ENCODE measurements around the gene SGF29. TPM values are rescaled to one million over a fixed set of nuclear protein-coding genes. Genes with fewer than 3 reads are reported as not detected.

SGF29 gene
- polyA plus RNA-seq, 2 of the 4 experiments (the other 2 are of a cell fraction) = 3.3 to 19.3 TPM

GRCh38 chr16:28585674-28586073 lies 32.0 kb downstream of the SGF29 start:
- H3K4me3 ChIP-seq = no peak overlapping the region
- WGBS (ENCODE audit: missing lambda C conversion rate) = 86% methylated on average over 11 of the region's 11 CpGs
- no peak overlapping the region for H3K27ac ChIP-seq
- no peak for DNase-seq (ENCODE audit: low read depth in 1 of 2, low spot score in 1 of 2)
- H3K9me3 ChIP-seq = no peaks in the 10 kb centered on the region
- no peak for ATAC-seq
- ChIA-PET CTCF (interaction anchor here (1.3 to 2.3 kb wide), 3 partner anchors 24 to 308 kb away, joined by 3 to 10 read pairs (median 5); partner anchors contain the start of gene SULT1A1), POLR2A (no interaction called here)
- H3K4me2 ChIP-seq = no peak overlapping the region
- TF ChIP-seq KDM5A (IDR thresholded peaks at IDR 0.05) (no peak), ZC3H11A (IDR thresholded peaks at IDR 0.05) (no peak), HDAC2 (IDR thresholded peaks at IDR 0.05) (no peak), TFCP2L1 (CRISPR knock-in tag; IDR thresholded peaks at IDR 0.05) (no peak), RNF2 (IDR thresholded peaks at IDR 0.05; ENCODE audit: borderline replicate concordance, low read depth) (no peak), FOXS1 (CRISPR knock-in tag; IDR thresholded peaks at IDR 0.05) (no peak), NFE2L2 (conservative IDR thresholded peaks at IDR 0.05; ENCODE audit: low read length) (no peak), HEYL (CRISPR knock-in tag; IDR thresholded peaks at IDR 0.05) (no peak), TP53 (CRISPR knock-in tag; IDR thresholded peaks at IDR 0.05) (no peak), BHLHE40 (IDR thresholded peaks at IDR 0.05; ENCODE audit: low read depth, low read length) (no peak), HES2 (IDR thresholded peaks at IDR 0.05) (no peak), ZNF302 (CRISPR knock-in tag; IDR thresholded peaks at IDR 0.05) (no peak), MAFK (IDR thresholded peaks at IDR 0.05; ENCODE audit: partially characterized antibody) (no peak), EHF (CRISPR knock-in tag; IDR thresholded peaks at IDR 0.05) (no peak), NPAS2 (CRISPR knock-in tag; IDR thresholded peaks at IDR 0.05; ENCODE audit: borderline replicate concordance) (no peak), HOXB13 (CRISPR knock-in tag; IDR thresholded peaks at IDR 0.05; ENCODE audit: low read depth) (no peak), JUNB (IDR thresholded peaks at IDR 0.05) (no peak), CBX2 (IDR thresholded peaks at IDR 0.05; ENCODE audit: borderline replicate concordance, low read depth) (no peak)
- no peak for FAIRE-seq
- H3K4me1 ChIP-seq = peaks cover 25% of the 10 kb centered on the region

- Histone ChIP-seq H3K4me2 (no peak overlapping the region), H3K27ac (peak overlapping the region in 1 of 2 experiments; percentile 28; a peak in 1 of 6 replicates), H3K4me1 (peaks cover 25% of the 10 kb centered on the region), H3K9me3 (no peaks in the 10 kb centered on the region), H3K4me3 (no peak overlapping the region)
- ChIA-PET CTCF (interaction anchor here (0.9 to 2.3 kb wide), 4 partner anchors 15 to 309 kb away, joined by 3 to 10 read pairs (median 4); partner anchors contain the start of gene SULT1A1), POLR2A (no interaction called here)
- DNase-seq (ENCODE audit: low read depth in 1 of 2, low spot score in 1 of 2) (no peak), FAIRE-seq (no peak), ATAC-seq (no peak)
- 71% methylated on average over 3 of the region's 3 CpGs for WGBS (ENCODE audit: missing lambda C conversion rate)
- no peak for TF ChIP-seq RAD21 (conservative IDR thresholded peaks at IDR 0.05 in 1 of 2, IDR thresholded peaks at IDR 0.05 in 1 of 2)
- TF ChIP-seq PHF8 (IDR thresholded peaks at IDR 0.05; ENCODE audit: borderline replicate concordance, low read depth) = no peak
- no peak for TF ChIP-seq FOSB (CRISPR knock-in tag; IDR thresholded peaks at IDR 0.05)
- no peak for TF ChIP-seq EP300 (IDR thresholded peaks at IDR 0.05)
- TF ChIP-seq USF2 (IDR thresholded peaks at IDR 0.05) = no peak
- TF ChIP-seq EHMT2 (IDR thresholded peaks at IDR 0.05; ENCODE audit: low read depth) = no peak
- TF ChIP-seq PBX3 (IDR thresholded peaks at IDR 0.05) = no peak
- no peak for TF ChIP-seq EHF (CRISPR knock-in tag; IDR thresholded peaks at IDR 0.05)
Measured at GRCh38 chr16:28586466-28586865, 32.7 kb downstream of the SGF29 start.

Data from A549 (cell line).